NCI-H2107 treated with DMSO at 0.1 percent for 48 hours (cell line): ENCODE results near the gene ADD2.
"Not testable (repeated sequence)": the region's sequence is repeated elsewhere in the genome, so short reads cannot be mapped to it uniquely, and the experiment has no call there.

Experiments
- DNase-seq: peaks from one replicate; lab custom pipeline; 2025; ENCODE audit not compliant: unreplicated experiment; lab: John Stamatoyannopoulos, UW

The ADD2 gene

DNA sequence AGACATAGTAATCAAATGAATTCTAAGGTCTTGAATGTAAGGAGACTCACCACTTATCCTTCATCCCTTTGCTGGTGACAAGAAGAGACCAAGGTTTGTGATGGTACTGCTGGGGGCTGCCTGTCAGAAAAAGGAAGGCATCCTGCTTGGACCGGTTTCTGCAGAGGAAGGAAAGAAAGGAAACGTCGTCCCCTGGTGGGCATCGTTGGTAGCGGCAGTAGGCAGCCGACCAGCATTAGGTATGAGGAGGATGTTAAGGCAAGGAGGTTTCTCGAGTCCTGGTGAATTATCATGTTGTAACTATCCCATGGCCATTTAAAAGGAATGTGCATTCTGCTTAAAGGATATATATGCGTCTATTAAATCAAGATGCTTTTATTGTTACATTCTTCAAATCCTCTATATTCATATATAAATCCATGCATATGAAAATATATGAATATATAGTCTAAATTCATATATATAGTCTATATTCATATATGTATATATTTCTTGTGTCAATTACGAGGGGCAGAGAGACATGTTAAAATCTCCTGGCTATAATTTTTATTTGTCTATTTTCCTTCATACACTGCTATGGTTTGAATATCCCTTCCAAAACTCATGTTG lies 120.0 kb downstream of the ADD2 start:
- DNase-seq, result peak; percentile 52

DNA sequence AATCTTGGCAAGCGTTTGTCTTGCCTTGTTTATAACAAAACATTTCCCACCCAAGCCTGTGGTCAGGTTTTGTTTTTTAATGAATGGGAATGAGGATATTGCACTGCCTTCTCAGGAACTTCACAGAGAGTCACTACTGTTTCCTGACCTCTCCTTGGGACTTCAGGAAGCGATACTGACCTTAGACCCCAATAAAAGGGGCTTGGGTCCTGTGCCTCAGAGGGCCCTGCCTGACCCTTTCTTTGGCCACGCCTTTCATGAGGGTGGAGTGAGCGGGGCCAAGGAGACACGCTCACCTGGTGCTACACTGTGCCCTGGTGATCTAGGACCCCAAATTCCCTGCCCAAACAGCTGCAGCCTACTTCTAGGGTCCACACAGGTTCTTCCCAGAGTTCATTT lies 121.6 kb downstream of the ADD2 start:
- no peak for DNase-seq

DNA sequence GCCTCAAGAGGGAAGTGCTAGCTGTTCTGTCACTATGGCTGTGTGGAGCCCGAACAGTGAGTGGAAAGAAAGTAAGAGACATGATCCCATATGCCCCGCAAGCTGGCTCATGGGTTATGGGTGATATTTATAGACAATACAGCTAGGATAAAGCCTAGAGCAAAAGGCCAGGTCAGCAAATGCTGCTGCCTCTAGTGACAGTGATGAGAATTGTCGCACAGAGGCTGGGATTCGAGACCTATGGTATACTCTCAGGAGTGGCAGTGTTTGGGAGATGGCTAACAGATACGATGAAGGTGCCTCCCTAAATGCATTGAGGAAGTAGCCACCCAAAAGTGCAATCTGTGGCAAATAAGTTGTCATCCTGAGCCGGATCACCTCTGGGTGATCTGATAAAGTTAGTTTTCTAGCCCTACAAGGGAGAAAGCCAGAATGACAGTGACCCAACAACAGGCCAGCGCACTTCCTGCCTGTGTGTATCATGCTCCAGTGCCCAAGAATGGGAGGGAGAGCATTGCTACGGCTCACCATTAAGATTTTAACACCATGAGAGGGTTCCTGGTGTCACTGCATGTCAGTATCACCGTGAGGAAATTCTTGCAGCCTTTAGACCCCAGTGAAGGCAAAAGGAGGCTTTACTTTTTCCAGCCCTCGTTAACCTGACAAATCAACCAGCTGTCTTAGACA lies 122.1 kb downstream of the ADD2 start:
- DNase-seq, result no peak

DNA sequence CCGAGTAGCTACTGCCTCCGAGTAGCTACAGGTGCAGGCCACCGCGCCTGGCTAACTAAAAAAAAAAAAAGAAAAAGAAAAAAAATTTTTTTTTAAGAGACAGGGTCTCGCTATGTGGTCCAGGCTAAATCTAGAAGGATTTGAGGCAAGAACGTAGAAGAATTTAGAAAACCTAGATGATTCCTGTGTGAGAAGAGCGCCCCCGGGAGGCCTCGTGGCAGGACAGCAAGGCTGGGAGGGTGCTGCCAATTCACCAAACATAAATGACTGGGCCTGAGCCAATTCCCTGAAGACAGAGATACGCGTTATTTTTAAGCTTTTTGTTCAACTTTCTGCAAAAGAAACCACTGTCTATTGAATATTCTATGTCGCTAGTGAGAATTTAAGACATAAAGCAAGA lies 124.3 kb downstream of the ADD2 start:
- DNase-seq, result no peak

- DNase-seq, result no peak
These were observed 126.7 kb downstream of the ADD2 start for GRCh38 chr2:70641263-70641784.

- DNase-seq, result no peak
These were observed 128.1 kb downstream of the ADD2 start for GRCh38 chr2:70639841-70640436.

DNA sequence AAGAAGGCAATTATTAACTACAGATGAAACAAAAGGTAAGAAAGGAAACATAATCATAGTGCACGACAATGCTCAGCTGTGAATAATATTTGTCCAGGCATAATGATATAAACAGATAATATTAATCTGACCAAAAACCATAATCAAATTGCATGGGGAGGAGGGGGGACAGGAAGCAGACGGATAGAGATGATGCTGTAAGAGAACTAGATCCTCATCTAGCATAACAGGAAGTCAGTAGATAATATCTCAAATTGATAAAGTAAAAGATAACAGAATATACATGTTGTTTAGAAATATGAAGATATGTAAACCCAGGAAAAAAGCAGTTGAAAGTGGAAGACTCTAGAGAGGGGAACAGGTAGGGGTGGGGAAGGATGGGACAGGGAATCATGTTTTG lies 129.4 kb downstream of the ADD2 start:
- no peak for DNase-seq

DNA sequence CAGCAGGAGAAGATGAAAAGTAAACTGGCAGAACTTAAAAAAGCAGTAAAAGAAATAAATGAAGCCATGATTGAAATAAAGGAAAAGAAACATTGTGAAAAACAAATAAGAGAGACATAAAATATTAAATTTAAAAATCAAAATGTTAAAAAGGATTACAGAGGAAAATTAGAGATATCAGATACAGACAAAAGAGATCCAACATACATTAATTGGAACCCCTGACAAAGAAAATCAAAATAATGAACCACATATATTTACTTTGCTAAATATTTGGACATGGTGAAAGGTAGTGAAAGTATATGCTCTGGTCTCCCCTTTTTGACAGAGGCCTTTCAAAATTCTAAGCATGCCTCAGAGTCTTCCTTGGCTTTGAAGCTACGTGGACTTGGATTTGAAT lies 134.5 kb downstream of the ADD2 start:
- no peak for DNase-seq

GRCh38 chr2:70632966-70633365 lies 135.0 kb downstream of the ADD2 start:
- no peak for DNase-seq

- no peak for DNase-seq
These were observed 135.6 kb downstream of the ADD2 start for GRCh38 chr2:70632388-70632787.

DNA sequence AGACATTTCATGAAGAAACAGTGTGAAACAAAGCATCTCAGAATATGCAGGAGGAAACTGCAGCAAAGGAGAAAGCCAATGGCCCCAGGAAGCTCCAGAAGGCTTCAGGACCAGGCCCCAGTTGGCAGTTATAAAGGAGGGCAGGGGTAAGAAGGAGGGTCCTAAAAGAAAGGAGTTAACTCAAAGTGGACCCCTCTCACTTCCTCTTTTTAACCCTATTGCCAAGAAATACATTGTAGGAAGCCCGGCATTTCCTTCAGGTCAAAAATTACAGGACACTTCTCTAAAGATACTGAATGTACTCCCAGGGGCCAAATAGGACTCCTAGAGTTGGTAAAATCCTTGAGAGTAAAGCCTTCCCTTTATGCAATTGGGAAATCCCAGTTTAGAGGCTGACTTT lies 137.2 kb downstream of the ADD2 start:
- no peak for DNase-seq

GRCh38 chr2:70627211-70627898 lies 140.6 kb downstream of the ADD2 start:
- no peak for DNase-seq

DNA sequence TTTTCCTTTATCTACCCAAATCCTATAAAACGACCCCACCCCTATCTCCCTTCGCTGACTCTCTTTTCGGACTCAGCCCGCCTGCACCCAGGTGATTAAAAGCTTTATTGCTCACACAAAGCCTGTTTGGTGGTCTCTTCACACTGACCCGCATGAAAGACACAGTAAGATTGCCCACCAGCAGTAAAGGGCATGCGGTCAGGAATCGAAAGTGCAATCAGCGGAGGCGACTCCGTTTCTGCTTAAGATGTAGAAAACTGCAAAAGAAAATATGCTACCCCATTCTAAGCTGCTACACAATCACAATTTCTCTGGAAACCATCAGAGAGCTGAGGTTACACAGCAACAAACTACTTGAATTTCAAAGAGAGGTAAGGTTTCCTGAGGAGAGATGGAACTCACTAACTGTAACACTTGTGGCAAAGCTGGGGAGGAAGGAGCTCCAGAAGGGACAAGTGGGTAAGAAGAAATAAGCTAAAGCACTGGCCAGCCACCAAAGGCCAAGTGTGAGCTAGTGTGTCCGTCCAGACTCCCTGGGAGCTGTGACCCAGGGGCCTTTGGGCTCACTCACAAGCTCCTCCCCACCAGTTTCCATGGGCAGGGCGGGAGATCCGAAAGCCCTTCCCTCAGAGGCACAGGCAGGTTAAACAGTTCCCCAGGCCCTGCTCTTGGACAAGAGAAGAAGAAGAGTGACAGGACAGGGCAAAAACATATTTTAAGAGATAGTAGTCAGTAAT lies 141.6 kb downstream of the ADD2 start:
- no peak for DNase-seq

DNA sequence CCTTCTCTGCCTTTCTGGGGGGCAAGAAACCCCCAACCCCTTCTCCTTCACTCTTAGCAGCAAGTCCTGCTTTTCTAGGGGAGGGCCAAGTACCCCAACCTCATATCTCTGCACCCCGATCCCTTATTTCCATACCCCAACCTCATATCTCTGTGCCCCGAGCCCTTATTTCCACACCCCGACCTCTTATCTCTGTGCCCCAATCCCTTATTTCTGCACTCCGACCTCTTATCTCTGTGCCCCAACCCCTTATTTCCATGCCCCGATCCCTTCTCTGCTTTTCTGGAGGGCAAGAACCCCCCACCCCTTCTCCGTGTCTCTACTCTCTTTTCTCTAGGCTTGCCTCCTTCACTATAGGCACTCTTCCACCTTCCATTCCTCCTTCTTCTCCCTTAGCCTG lies 146.5 kb downstream of the ADD2 start:
- DNase-seq, result not testable (repeated sequence)

- peak; percentile 13 for DNase-seq
These were observed 148.0 kb downstream of the ADD2 start for GRCh38 chr2:70620020-70620419.

GRCh38 chr2:70619167-70619566 lies 148.8 kb downstream of the ADD2 start:
- no peak for DNase-seq

DNA sequence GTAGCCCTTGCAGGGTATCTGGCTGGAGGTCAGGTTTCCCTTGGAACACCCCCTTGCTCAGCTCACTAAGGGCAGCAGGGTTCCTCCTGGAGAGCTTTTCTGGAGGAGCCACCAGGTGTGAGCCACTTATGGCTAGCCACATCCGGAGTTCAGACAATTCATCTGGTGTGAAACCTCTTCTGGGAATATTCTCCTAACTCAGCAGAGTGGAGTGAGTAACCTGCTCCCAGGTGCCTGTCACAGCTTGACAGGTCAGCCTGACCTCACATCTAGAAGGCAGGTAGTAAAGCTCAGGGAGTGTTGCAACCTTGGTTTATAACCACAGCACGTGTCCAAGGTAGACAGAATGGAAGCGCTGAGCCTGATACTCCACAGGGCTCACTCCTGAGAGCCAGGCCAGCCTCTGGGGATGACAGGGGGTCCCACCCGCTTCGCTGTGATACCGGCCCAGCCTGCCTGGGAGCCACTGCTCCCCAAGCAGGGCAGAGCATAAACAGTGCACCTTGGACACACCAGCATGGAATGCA lies 151.8 kb downstream of the ADD2 start:
- peak; percentile 96 for DNase-seq

DNA sequence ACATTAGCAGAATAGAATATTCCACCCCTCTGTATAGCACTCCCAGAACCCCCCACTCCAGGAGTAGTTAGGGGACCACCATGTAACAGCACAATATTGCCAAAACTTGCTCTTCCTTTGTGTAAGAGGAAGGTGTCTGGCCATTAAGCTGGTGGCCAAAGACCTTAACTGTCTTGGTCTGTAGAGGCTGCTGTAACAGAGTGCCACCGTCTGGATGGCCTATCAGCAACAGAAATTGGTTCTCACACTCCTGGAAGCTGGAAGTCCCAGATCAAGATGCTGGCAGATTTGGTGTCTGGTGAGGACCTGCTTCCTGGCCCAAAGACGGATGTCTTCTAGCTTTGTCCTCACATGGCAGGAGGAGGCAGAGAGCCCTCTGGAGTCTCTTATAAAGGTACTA lies 152.8 kb downstream of the ADD2 start:
- DNase-seq, result no peak

GRCh38 chr2:70613521-70613920 lies 154.5 kb downstream of the ADD2 start:
- no peak for DNase-seq

GRCh38 chr2:70612574-70612973 lies 155.4 kb downstream of the ADD2 start:
- DNase-seq, result no peak

GRCh38 chr2:70608373-70608772 lies 159.6 kb downstream of the ADD2 start:
- no peak for DNase-seq
